HG03159 (cell line): ENCODE results near the gene SLC9A9.
A peak's percentile ranks its signal among the peaks of the same experiment; 100 is the strongest.
"Not testable (repeated sequence)": the region's sequence is repeated elsewhere in the genome, so short reads cannot be mapped to it uniquely, and the experiment has no call there.

Experiments used
- ATAC-seq: cut with Tn5 transposase; IDR thresholded peaks from one replicate; pipeline ENCODE4 v1.9.1; 2021; ENCODE audit warnings: mild to moderate bottlenecking, moderate library complexity; ENCODE audit not compliant: unreplicated experiment

The SLC9A9 gene

DNA sequence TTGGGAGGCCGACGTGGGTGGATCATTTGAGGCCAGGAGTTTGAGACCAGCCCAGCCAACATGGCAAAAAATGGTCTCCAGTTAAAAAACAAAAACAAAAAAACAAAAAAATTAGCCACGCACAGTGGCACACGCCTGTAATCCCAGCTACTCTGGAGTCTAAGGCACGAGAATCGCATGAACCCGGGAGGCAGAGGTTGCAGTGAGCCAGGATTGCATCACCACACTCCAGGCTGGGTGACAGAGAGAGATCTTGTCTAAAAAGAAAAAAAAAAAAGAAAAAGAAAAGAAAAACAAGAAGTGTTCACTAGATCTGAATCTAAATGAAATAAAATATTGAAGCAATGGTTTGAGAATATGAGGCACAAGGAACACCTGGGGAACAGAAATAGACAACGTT lies 36.7 kb downstream of the SLC9A9 start:
- ATAC-seq, result no peak

GRCh38 chr3:143810953-143811265 lies 37.4 kb downstream of the SLC9A9 start:
- no peak for ATAC-seq

GRCh38 chr3:143810166-143810952 lies 37.9 kb downstream of the SLC9A9 start:
- no peak for ATAC-seq

DNA sequence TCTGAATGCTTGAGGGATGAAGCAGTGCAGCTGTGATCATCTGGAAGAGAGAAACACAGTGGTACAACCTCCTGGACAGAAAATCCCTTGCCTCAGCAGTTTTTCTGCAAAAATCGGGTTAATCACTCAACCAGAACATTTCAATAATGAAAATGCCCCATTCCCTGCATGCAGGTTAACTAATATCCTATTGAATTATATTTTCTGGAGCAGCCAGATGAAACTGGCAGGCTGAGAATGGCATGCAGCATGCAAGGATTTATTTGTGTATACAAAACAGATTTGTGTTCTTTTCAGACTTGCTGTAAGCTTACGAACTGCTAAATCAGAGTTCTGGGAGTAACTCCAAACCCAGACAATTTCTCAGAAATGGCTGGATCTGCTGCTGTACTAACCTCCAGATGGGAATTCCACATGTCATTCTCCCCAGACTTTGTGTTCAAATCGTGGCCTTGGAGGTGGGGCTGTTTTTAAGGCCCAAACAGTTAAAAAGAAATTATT lies 39.1 kb downstream of the SLC9A9 start:
- ATAC-seq, result no peak

GRCh38 chr3:143808030-143808429 lies 40.2 kb downstream of the SLC9A9 start:
- no peak for ATAC-seq

DNA sequence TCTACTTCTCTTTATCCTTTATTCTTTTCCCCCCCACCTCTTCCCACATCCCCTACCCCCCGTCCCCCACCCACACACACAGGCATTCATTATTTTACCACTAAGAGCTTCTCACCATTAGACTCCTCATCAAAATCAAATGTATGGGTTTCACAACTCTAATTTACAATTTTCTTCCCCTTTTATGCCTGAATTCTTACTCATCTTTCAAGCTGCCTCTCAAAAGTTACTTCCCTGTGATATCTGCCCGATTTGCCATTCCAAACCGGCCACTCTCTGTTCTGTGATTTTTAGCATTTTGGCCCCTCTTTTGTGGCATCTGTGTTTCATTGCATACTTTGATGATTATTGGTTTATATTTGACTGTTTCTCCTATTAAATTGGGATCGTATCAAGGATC lies 42.2 kb downstream of the SLC9A9 start:
- ATAC-seq, result no peak

- not testable (repeated sequence) for ATAC-seq
These were observed 42.8 kb downstream of the SLC9A9 start for GRCh38 chr3:143805476-143805875.

DNA sequence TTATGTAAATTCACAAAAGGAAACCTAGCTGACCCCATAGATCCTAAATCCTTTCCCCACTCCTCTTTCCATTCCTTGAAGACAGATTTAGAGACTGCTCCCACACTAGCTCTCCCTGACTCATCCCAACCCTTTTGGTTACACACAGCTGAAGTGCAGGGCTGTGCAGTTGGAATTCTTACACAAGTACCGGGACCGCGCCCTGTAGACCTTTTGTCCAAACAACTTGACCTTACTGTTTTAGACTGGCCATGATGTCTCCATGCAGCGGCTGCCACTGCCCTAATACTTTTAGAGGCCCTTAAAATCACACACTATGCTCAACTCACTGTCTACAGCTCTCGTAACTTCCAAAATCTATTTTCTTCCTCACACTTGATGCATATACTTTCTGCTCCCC lies 47.2 kb downstream of the SLC9A9 start:
- not testable (repeated sequence) for ATAC-seq

- ATAC-seq, result not testable (repeated sequence)
These were observed 50.1 kb downstream of the SLC9A9 start for GRCh38 chr3:143798151-143798550.

GRCh38 chr3:143795874-143796273 lies 52.4 kb downstream of the SLC9A9 start:
- ATAC-seq, result no peak

DNA sequence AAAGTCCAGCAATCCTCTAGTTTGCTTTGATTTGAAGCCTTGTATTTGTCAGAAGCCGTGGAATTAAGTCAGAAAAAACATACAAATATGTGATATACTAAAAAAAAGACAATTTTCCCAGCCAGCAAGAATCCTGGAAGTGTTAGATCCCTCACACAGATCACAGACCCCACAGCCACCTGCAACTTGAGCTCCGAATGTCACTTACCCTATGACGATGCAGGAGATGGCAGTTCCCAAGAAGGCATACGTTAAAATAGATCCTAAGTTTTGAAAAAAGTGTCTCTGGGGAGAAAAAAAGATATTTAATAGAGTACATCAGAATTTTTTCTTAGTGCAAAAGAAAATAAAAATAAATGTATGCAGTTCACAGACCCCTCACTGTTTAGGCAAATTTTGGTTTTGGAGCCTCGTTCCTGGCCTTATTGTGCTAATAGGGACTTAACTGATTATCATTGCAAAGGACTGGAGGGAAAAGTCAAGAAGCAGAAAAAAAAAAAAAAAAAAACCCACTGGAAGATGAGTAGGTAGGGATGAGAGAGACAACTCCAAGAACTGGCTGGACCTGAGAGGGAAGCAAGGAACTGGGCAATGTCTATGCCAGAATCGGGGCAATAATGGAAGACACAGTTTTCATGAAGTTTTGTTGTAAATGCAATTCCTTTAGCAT lies 53.3 kb downstream of the SLC9A9 start:
- no peak for ATAC-seq

- ATAC-seq, result no peak
These were observed 54.3 kb downstream of the SLC9A9 start for GRCh38 chr3:143793971-143794370.

DNA sequence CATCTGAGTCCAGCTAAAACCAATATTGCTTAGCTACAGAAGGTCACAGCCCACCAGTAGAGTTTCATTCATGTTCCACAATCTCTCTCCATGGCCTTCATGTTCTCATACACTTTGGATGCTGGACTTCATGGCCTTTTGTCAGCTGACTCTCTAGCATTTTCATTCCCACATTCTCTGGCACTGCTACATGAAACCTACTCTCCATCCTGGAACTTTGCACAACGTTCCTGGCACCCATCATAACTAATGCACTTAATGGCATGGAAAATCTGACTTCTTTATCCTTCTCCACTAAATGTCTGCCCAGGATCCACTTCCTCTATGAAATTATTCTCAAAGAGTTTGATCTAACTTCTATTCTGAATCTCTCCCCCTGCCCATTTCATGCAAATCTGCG lies 56.9 kb downstream of the SLC9A9 start:
- no peak for ATAC-seq

DNA sequence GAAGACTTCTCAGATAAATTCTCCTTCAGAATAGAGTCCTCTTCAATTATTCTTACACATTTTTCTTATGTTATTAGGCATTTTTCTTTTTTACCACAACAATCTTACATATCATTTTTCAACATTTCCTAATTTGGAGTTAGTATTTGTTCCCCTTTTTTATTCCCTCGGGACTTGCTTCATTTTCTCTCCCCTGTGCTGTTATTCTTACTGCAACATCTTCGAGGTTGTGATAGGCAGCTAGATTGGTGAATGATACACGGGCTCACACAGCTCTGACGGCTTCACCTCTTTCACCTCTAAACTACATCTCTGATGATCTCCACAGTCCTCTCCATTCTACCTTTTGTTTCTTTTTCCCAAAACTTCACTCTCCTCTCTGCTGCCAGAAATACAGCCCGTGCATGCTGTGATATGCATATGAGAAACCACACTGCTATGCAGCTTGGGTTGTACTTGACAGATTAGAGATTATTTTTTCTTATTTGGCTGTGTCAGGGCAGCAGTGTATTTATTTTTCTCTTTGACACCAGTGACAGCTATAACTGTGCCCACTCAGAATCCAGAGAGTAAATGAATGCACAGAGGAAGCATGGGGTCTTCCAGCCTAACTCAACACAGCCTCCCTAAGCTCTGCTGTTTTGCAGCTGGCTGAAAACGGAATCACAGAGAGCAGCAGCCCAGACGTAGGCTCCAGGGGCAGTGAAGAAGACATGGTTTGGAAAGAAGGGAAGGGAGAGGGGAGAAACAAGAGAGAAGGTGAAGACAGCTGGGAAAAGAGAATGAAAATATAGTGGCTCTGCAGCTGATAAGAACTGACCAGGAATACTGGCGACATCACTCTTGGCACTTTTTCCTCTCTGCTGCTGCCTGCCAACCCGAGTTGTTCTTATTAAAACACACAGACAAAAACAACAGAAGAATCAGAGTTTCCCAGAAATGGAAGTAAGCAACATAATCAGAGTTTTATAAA lies 61.8 kb downstream of the SLC9A9 start:
- ATAC-seq, result no peak

DNA sequence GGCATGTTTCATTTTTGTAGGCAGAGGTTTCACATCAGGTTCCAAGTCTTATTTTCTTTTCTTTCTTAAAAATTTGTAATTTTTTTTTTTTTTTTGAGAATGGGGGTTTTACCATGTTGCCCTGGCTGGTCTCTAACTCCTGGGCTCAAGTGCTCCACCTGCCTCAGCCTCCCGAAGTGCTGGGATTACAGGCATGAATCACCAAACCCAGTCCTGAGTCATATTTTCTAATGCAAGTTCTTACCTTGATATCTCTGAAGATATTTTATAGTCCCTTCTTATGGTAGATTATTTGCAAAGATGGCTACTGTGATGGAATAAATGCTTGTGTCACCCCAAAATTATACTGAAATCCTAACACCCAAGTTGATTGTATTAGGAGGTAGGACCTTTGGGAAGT lies 63.8 kb downstream of the SLC9A9 start:
- ATAC-seq, result no peak

DNA sequence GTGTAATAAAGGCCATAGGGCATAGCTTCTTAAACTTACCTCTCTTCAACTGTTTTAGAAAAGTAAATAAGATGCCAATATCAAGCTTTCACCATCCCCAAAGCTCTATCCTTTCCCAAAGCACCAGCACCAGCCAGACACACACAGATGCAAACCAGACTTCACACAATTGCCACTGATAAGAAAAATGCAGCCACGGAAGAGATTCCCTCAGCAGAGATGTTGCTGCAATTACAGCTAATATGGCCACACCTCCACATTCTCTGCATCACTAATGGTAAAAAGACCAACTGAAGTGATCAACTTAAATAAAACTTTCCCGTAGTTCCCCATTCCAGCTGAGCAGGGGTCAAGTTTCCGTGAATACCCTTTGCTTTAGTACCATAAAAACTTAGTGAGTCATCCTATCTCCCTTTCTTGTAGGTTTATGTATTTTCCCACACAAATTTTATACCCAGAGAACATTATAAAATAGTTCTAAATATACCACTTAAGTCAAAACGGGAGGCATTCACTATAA lies 64.4 kb downstream of the SLC9A9 start:
- no peak for ATAC-seq

DNA sequence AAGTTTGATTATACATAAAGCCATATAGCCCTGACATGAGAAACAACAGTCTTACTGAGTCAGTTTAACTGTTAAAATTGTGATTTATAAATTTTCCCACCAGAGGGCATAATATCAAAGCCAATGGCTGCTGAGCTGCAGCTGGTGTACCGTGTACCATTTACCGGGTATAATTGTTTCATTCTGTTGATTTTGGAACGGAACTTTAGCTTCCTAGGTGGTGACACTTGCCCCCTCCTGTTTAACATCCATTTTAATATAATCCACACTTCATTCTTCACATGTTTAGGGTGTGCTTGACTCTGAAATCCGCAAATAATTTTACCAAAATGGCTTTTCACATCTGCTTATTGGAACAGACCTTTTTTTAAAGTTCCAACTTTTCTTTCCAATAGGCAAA lies 72.8 kb downstream of the SLC9A9 start:
- peak; percentile 92 for ATAC-seq

- ATAC-seq, result no peak
These were observed 76.3 kb downstream of the SLC9A9 start for GRCh38 chr3:143771939-143772338.

DNA sequence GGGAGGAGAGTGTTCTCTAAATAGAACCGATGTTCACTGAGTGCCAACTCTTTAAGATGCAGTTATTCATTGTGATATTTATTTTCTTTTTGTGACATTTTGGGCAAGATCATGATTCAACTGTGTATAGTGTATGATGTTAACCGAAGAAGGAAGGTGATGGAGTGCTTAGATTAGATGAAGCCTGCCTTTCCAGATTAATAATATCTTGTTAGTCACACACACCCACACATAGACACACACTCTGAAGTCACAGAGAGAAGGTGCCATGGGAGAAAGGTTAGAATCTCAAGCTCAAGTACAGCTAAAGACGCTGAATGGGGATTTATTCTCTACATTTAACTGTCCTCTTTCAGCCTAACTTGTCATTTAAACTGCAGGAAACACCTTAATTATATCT lies 77.0 kb downstream of the SLC9A9 start:
- no peak for ATAC-seq

- no peak for ATAC-seq
These were observed 77.9 kb downstream of the SLC9A9 start for GRCh38 chr3:143770391-143770790.

DNA sequence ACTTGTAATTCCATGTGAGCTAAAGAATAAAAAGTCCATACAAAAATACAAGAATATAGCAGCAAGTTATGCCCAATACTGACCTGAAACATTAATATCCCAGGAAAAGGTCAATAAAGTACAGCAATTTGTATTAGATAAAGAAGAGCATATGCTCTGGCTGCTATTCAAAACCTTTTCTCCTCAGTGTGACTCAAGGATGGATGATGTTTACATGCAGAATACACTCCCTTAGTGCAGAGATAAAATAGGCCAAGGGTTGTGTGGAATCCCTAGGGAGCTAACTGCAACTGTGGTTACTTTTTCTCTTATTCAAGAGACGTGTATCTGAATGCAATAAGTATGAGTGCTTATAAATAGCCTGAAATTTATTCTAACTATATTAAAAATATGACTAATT lies 78.7 kb downstream of the SLC9A9 start:
- ATAC-seq, result no peak
